Uterus (tissue), 2 donors: ENCODE data around the gene AMOT.

Source experiments
- POLR2A ChIP-seq, 2 donors: fragments of 450-650 bp; IDR thresholded peaks; one replicate each; pipeline ENCODE4 v1.6.1; 2016; ENCODE audit warnings: antibody characterized with exemption in 2 of 2, mild to moderate bottlenecking in 1 of 2, moderate library complexity in 1 of 2
- TF ChIP-seq, protein P1 (sequence below), 4 experiments: fragments of 200-600 bp in 2 of 4; fragments of 450-650 bp in 2 of 4; sonication (generic) in 2 of 4; IDR thresholded peaks; one replicate each; pipeline ENCODE4 v1.5.1; 2016 to 2019; ENCODE audit warnings: antibody characterized with exemption in 4 of 4, mild to moderate bottlenecking in 2 of 4, moderate library complexity in 1 of 4

DNA sequence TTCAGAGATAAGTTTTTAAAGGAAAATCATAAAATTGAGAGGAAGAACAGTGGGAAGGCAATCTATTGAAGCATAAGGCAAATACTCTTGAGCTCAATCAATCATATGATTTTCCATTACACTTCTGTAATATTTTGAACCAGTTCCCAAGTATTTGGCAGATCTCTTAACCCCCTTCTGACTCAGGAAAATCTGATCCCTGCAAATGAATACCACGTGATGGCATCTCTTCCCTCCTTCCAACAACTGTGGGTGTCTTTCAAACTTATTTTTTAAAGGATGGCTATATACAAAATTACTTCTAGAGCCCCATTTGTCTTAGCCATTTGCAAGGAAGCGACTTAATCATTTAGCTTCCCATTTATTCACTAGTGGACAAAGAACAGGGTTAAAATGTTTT is 41.9 kb downstream of the AMOT start:
- TF ChIP-seq, protein P1, sequence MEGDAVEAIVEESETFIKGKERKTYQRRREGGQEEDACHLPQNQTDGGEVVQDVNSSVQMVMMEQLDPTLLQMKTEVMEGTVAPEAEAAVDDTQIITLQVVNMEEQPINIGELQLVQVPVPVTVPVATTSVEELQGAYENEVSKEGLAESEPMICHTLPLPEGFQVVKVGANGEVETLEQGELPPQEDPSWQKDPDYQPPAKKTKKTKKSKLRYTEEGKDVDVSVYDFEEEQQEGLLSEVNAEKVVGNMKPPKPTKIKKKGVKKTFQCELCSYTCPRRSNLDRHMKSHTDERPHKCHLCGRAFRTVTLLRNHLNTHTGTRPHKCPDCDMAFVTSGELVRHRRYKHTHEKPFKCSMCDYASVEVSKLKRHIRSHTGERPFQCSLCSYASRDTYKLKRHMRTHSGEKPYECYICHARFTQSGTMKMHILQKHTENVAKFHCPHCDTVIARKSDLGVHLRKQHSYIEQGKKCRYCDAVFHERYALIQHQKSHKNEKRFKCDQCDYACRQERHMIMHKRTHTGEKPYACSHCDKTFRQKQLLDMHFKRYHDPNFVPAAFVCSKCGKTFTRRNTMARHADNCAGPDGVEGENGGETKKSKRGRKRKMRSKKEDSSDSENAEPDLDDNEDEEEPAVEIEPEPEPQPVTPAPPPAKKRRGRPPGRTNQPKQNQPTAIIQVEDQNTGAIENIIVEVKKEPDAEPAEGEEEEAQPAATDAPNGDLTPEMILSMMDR (IDR thresholded peaks at IDR 0.05): no peak
- no peak for TF ChIP-seq POLR2A (IDR thresholded peaks at IDR 0.05)
